Prostate gland (tissue), 2 donors: Measurements from ENCODE around the gene USP22. TPM values are rescaled to one million over a fixed set of nuclear protein-coding genes. Genes with fewer than 3 reads are reported as not detected.

ENCODE experiments used
- DNase-seq: peaks from one replicate; pipeline ENCODE4 v3.0.0-alpha.2; 2019; ENCODE audit warnings: low spot score
- H3K27ac ChIP-seq, 2 donors: fragments of 200-600 bp; sonication (generic); 2 replicates each; pipeline ENCODE4 v1.5.1; 2017 to 2019
- H3K27me3 ChIP-seq: fragments of 200-600 bp; sonication (generic); replicated peaks from 2 replicates; pipeline ENCODE4 v1.5.1; 2019; ENCODE audit not compliant: insufficient read depth
- H3K36me3 ChIP-seq, 2 donors: fragments of 200-600 bp; sonication (generic); 1 replicate in 1 of 2; 2 replicates in 1 of 2; pipeline versions ENCODE4 v1.5.1 to v1.8.1; 2017 to 2019
- H3K4me1 ChIP-seq: fragments of 200-600 bp; sonication (generic); replicated peaks from 2 replicates; pipeline ENCODE4 v1.5.1; 2019
- H3K4me3 ChIP-seq, 2 donors: fragments of 200-600 bp; sonication (generic); 2 replicates each; pipeline ENCODE4 v1.5.1; 2017 to 2019
- H3K9me3 ChIP-seq: fragments of 200-600 bp; sonication (generic); 2 replicates; pipeline ENCODE4 v1.5.1; 2017
- POLR2A ChIP-seq: fragments of 450-650 bp; IDR thresholded peaks from one replicate; pipeline ENCODE4 v1.6.1; 2016; ENCODE audit warnings: antibody characterized with exemption, mild to moderate bottlenecking
- POLR2AphosphoS5 ChIP-seq: sonication (generic); formaldehyde crosslinking; IDR thresholded peaks from one replicate; pipeline ENCODE4 v1.6.1; 2017; ENCODE audit warnings: antibody characterized with exemption
- WGBS: methylation state at CpG from one replicate; pipeline ENCODE4 v1.1.5; 2018; 5-methylcytosine and 5-hydroxymethylcytosine counted together
- intact Hi-C: fragments of 100-400 bp; cut with DNase I; formaldehyde crosslinking; loops from one replicate; pipeline ENCODE4 v1.14.2; 2022
- total RNA-seq, 2 donors: library from RNA; depleted of rRNA; stranded (reverse); fragments of >200 nt; gene quantifications; one replicate each; pipeline ENCODE4 v1.1.0, GENCODE V29; 2016
- TF ChIP-seq, protein P1 (sequence below), 4 experiments: fragments of 200-600 bp in 2 of 4; fragments of 450-650 bp in 2 of 4; sonication (generic) in 2 of 4; IDR thresholded peaks; 1 replicate in 3 of 4; 2 replicates in 1 of 4; pipeline ENCODE4 v1.5.1; 2016 to 2019; ENCODE audit warnings: antibody characterized with exemption in 4 of 4, mild to moderate bottlenecking in 2 of 4, moderate library complexity in 2 of 4

Gene USP22
- total RNA-seq, 2 donors from 2014 or later: 133 to 242 TPM

DNA sequence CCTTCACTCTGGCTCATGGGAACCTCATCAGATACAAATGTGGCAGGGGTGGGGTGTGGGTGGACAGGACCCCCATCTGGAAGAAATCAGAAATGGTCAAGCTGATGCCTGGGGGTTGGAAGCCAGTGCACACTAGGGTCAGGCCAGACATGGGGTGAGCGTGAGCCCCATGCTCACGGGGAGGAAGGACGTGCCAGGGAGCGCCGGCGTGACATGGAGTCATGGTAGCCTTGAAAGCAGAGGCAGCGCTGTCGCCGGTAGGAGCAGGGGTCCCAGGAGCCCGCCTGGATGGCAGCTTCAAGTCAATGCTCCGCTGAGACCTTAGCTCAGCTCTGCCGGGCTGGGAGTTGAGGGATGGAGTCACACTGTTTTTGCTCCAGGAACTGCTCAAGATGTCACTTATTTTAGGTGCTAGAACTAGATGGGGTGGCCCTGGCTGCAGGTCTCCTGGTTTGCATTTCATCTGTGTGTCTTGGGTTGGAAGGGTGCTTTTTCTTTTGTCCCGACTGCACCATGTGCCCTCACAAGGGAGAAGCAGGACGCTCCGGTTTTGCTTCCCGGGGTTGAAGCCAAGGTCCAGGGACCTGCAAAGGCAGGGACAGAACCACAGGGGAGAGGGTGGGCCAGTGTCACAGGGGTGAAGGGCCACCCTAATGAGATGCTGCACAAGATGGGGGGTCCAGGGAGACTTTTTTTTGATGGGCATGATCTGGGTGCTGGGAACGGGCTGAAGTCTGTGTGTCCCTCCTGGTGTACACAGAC lies 51.4 kb downstream of the USP22 start:
- Histone ChIP-seq H3K4me3 (no peak overlapping the region), H3K4me1 (no peaks in the 10 kb centered on the region), H3K36me3 (no peaks in the 10 kb centered on the region), H3K27ac (no peak overlapping the region), H3K27me3 (no peaks in the 10 kb centered on the region), H3K9me3 (no peaks in the 10 kb centered on the region)
- no peak for DNase-seq
- 84% methylated on average over 17 of the region's 17 CpGs for WGBS
- TF ChIP-seq, protein P1, sequence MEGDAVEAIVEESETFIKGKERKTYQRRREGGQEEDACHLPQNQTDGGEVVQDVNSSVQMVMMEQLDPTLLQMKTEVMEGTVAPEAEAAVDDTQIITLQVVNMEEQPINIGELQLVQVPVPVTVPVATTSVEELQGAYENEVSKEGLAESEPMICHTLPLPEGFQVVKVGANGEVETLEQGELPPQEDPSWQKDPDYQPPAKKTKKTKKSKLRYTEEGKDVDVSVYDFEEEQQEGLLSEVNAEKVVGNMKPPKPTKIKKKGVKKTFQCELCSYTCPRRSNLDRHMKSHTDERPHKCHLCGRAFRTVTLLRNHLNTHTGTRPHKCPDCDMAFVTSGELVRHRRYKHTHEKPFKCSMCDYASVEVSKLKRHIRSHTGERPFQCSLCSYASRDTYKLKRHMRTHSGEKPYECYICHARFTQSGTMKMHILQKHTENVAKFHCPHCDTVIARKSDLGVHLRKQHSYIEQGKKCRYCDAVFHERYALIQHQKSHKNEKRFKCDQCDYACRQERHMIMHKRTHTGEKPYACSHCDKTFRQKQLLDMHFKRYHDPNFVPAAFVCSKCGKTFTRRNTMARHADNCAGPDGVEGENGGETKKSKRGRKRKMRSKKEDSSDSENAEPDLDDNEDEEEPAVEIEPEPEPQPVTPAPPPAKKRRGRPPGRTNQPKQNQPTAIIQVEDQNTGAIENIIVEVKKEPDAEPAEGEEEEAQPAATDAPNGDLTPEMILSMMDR (IDR thresholded peaks at IDR 0.05): no peak
- TF ChIP-seq POLR2A (no peak), POLR2AphosphoS5 (no peak)
- intact Hi-C loops: loop anchor here (5.0 kb wide), 2 partner anchors 84 to 764 kb away; no protein-coding TSS in a partner anchor

DNA sequence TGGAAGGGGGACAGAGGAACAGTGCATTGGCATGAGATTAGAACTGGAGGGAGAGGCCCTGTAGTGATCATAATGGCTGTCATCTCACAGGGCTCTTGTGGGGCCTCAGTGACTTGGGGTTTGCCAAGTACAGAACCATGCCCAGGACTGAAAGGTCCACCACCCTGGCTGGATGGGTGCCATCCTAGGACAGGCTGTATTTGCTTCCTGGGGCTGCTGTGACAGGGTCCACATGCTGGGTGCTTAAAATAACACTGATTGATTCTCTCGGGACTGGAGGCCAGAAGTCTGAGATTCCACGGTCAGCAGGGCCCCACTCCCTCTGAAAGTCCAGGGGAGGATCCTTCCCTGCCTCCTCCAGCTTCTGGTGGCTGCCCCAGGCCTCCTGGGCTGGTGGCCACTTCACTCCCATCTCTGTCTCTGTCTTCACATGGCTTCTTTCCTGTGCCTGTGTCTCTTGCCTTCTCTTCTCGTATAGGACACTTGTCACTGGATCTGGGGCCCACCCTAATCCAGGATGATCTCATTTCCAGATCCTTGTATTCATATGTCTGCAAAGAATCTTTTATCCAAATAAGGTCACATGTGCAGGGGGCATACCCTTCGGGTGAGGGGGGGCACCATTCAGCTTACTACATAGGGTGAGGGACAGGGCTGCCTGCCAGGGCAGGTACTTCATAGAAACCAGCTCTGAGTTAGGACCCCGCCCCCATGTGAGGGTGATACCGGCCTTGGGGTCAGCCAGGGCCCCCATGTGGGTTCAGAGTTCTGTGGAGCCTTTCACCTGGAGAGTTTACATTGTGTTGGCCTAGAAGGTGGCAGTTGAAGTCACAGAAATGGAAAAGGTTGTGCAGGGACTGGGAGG lies 52.6 kb downstream of the USP22 start:
- DNase-seq: no peak
- Histone ChIP-seq H3K27ac (no peak overlapping the region), H3K4me3 (no peak overlapping the region), H3K9me3 (no peaks in the 10 kb centered on the region), H3K27me3 (no peaks in the 10 kb centered on the region), H3K4me1 (no peaks in the 10 kb centered on the region), H3K36me3 (no peaks in the 10 kb centered on the region)
- intact Hi-C loops: loop anchor here (5.0 kb wide), 2 partner anchors 83 to 763 kb away; no protein-coding TSS in a partner anchor
- TF ChIP-seq, protein P1 (IDR thresholded peaks at IDR 0.05): no peak
- no peak for TF ChIP-seq POLR2AphosphoS5
- 52% methylated on average over 6 of the region's 6 CpGs for WGBS

DNA sequence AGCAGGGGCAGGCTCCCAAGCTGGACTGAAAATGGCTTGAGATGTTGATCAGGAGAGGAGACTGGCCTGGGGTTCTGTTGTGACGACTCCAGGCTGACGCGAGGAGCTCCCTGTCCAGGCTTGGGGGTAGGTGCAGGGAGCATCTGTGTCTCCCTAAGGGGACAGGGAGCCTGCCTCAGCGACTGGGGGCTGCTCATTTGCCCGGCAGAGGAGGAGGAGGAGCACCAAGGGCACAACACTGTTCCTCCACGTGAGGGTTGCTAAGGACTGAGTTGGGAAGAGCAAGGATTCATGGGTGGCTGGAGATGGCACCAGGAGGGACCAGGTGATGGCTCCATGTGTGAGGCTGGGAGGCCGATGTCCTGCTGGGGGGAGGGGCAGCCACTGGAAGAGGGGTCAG lies 53.3 kb downstream of the USP22 start:
- TF ChIP-seq POLR2A: no peak
- no peak for TF ChIP-seq POLR2AphosphoS5
- TF ChIP-seq, protein P1 (IDR thresholded peaks at IDR 0.05): no peak
- DNase-seq: no peak
- Histone ChIP-seq H3K9me3 (no peaks in the 10 kb centered on the region), H3K4me3 (no peak overlapping the region), H3K4me1 (no peaks in the 10 kb centered on the region), H3K27ac (no peak overlapping the region), H3K36me3 (no peaks in the 10 kb centered on the region), H3K27me3 (no peaks in the 10 kb centered on the region)
- 86% methylated on average over 7 of the region's 7 CpGs for WGBS
- intact Hi-C loops: no loop called here

DNA sequence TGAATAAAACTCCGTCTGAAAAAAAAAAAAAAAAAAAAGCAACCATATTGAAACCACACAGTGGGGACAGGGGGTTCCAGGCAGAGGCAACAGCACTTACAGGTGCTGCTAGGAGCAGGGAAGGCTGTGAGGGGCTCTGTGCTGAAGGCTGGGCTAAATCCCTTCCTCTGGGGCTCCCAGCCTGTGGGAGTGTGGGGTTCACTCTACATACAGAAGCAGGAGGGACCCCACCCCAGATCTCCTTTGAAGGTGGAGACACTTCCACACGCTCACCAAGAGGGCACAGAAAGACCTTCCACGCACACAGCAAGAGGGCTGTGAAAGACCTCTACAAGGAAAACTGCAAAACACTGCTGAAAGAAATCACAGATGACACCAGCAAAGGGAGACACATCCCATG lies 53.9 kb downstream of the USP22 start:
- Histone ChIP-seq H3K27ac (no peak overlapping the region), H3K27me3 (no peaks in the 10 kb centered on the region), H3K9me3 (no peaks in the 10 kb centered on the region), H3K36me3 (no peaks in the 10 kb centered on the region), H3K4me1 (no peaks in the 10 kb centered on the region), H3K4me3 (no peak overlapping the region)
- no peak for DNase-seq
- WGBS: 94% methylated on average over 3 of the region's 3 CpGs
- intact Hi-C loops: no loop called here
- TF ChIP-seq, protein P1 (IDR thresholded peaks at IDR 0.05): no peak
- no peak for TF ChIP-seq POLR2AphosphoS5
- no peak for TF ChIP-seq POLR2A
